Measurements from ENCODE around the gene ATIC. TPM values are rescaled to one million over a fixed set of nuclear protein-coding genes. Genes with fewer than 3 reads are reported as not detected.

The ATIC gene
- total RNA-seq, 2 experiments from 2014 or later, result 143 to 179 TPM

DNA sequence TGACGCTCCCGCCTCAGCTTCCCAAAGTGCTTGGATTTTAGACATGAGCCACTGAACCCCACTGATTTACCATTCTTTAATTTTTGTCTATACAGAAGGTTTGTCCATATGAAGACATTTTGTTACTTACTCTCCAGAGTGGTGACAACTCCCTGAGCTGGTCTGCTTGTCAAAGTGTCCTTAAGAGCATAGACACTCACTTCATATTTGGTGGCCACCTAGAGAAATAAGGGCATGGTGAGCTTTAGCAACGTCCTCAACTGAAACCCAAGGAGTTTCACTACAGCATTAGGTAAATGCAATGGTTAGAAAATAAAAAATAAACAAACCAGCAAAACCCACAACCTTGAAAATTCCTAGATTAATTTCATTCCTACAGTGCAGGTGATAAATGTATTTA lies 66.2 kb downstream of the ATIC start:
- ChIA-PET CTCF (no interaction called here), POLR2A (no interaction called here)
- Mint-ChIP-seq H3K4me1 (no peaks in the 10 kb centered on the region), H3K27ac (no peak overlapping the region), H3K4me3 (no peak overlapping the region), H3K36me3 (ENCODE audit: low read depth) (peaks cover 16% of the 10 kb centered on the region), H3K9me3 (peaks cover 4% of the 10 kb centered on the region), H3K27me3 (no peaks in the 10 kb centered on the region)
- DNase-seq, result no peak

DNA sequence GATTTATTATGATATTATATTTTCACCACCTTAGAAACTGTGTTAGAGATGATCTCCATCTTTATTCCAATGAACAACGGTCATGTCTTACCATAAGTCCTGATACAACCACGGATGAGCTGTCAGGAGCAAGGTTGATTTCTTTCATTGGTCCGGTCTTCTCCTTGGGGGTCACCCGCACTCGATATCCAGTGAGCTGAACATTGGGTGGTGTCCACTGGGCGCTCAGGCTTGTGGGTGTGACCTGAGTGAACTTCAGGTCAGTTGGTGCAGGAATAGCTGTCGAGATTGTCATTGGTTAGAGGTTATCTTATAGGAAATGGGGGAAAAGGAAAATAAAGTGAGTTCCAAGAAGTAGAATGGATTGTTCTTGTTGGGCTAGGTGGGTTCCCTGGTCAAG lies 67.2 kb downstream of the ATIC start:
- peaks cover 10% of the 10 kb centered on the region for H3K36me3 Mint-ChIP-seq (ENCODE audit: low read depth)
- DNase-seq, result no peak
- ChIA-PET CTCF (no interaction called here), POLR2A (no interaction called here)
- H3K27ac Mint-ChIP-seq, result no peak overlapping the region
- no peaks in the 10 kb centered on the region for H3K4me1 Mint-ChIP-seq
- H3K4me3 Mint-ChIP-seq, result no peak overlapping the region
- H3K27me3 Mint-ChIP-seq, result no peaks in the 10 kb centered on the region
- peaks cover 3% of the 10 kb centered on the region for H3K9me3 Mint-ChIP-seq

- DNase-seq, result no peak
- Mint-ChIP-seq H3K36me3 (ENCODE audit: low read depth) (peaks cover 1% of the 10 kb centered on the region), H3K9me3 (no peaks in the 10 kb centered on the region), H3K27ac (no peak overlapping the region), H3K4me3 (no peak overlapping the region), H3K27me3 (no peaks in the 10 kb centered on the region), H3K4me1 (no peaks in the 10 kb centered on the region)
- ChIA-PET CTCF (no interaction called here), POLR2A (no interaction called here)
Observed at GRCh38 chr2:215379948-215380347, 68.1 kb downstream of the ATIC start.

DNA sequence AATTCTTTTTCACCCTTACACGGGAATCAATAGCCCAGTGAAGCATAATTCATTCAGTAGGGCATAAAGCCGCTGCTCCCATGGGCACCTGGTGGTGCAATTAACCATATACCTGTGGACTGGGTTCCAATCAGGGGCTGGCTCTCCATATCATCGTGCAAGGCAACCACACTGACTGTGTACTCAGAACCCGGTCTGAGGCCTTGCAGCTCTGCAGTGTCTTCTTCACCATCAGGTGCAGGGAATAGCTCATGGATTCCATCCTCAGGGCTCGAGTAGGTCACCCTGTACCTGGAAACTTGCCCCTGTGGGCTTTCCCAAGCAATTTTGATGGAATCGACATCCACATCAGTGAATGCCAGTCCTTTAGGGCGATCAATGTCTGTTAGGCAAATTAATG lies 68.8 kb downstream of the ATIC start:
- no peak overlapping the region for H3K4me3 Mint-ChIP-seq
- ChIA-PET POLR2A (no interaction called here), CTCF (interaction anchor here (0.5 kb wide), 2 partner anchors 40 to 1962 kb away, joined by 3 read pairs; no protein-coding TSS in a partner anchor)
- H3K27me3 Mint-ChIP-seq, result no peaks in the 10 kb centered on the region
- no peaks in the 10 kb centered on the region for H3K36me3 Mint-ChIP-seq (ENCODE audit: low read depth)
- H3K27ac Mint-ChIP-seq, result no peak overlapping the region
- DNase-seq, result no peak
- no peaks in the 10 kb centered on the region for H3K9me3 Mint-ChIP-seq
- no peaks in the 10 kb centered on the region for H3K4me1 Mint-ChIP-seq

- no peak overlapping the region for H3K27ac Mint-ChIP-seq
- no peaks in the 10 kb centered on the region for H3K36me3 Mint-ChIP-seq (ENCODE audit: low read depth)
- H3K27me3 Mint-ChIP-seq, result no peaks in the 10 kb centered on the region
- H3K9me3 Mint-ChIP-seq, result no peaks in the 10 kb centered on the region
- POLR2A ChIA-PET, result no interaction called here
- no peaks in the 10 kb centered on the region for H3K4me1 Mint-ChIP-seq
- no peak for DNase-seq
- CTCF ChIA-PET, result no interaction called here
- H3K4me3 Mint-ChIP-seq, result no peak overlapping the region
Observed at GRCh38 chr2:215382011-215382410, 70.2 kb downstream of the ATIC start.

- DNase-seq, result no peak
- H3K27ac Mint-ChIP-seq, result no peak overlapping the region
- ChIA-PET CTCF (no interaction called here), POLR2A (no interaction called here)
- H3K4me1 Mint-ChIP-seq, result no peaks in the 10 kb centered on the region
- H3K9me3 Mint-ChIP-seq, result no peaks in the 10 kb centered on the region
- no peaks in the 10 kb centered on the region for H3K36me3 Mint-ChIP-seq (ENCODE audit: low read depth)
- no peaks in the 10 kb centered on the region for H3K27me3 Mint-ChIP-seq
- H3K4me3 Mint-ChIP-seq, result no peak overlapping the region
Observed at GRCh38 chr2:215382480-215382879, 70.6 kb downstream of the ATIC start.

GRCh38 chr2:215383652-215384279 lies 71.9 kb downstream of the ATIC start:
- Mint-ChIP-seq H3K4me1 (no peaks in the 10 kb centered on the region), H3K27me3 (no peaks in the 10 kb centered on the region), H3K9me3 (no peaks in the 10 kb centered on the region), H3K4me3 (no peak overlapping the region), H3K27ac (no peak overlapping the region), H3K36me3 (ENCODE audit: low read depth) (no peaks in the 10 kb centered on the region)
- ChIA-PET CTCF (no interaction called here), POLR2A (no interaction called here)
- no peak for DNase-seq

DNA sequence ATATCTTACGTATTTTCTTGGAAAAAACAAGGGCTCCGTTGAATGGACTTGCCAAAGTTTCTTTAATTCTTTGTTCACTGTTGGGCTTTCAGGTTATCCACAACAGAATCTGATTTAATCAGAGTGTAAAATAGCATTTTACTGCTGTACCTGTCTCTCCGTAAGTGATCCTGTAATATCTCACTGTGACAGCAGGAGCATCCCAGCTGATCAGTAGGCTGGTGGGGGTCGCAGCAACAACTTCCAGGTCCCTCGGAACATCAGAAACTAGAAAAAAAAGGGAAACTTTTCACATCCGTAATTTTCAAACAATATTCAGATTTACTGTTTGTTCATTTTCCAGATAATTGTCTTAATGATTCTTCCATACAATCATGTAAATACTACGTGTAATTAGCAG lies 72.9 kb downstream of the ATIC start:
- Mint-ChIP-seq H3K4me3 (no peak overlapping the region), H3K9me3 (no peaks in the 10 kb centered on the region), H3K27me3 (no peaks in the 10 kb centered on the region), H3K36me3 (ENCODE audit: low read depth) (no peaks in the 10 kb centered on the region), H3K27ac (no peak overlapping the region), H3K4me1 (no peaks in the 10 kb centered on the region)
- CTCF ChIA-PET, result no interaction called here
- POLR2A ChIA-PET, result no interaction called here
- no peak for DNase-seq

DNA sequence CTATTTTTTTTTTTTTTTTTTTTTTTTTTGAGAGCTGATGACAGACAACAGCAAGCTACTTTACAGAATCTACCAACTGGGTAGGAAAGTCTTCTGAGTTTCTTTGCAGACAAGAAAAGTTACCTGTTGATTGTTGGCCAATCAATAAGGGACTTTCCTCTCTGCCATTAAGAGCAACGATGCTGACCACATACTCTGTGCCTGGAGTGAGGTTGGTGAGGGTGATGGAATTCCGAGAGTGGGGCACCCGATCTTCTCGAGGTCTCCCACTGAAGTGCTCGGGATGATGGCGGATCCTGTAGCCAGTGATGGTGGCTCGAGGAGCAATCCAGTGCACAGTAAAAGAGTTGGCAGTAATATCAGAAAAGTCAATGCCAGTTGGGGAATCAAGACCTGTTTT lies 74.7 kb downstream of the ATIC start:
- POLR2A ChIA-PET, result no interaction called here
- CTCF ChIA-PET, result no interaction called here
- Mint-ChIP-seq H3K27me3 (no peaks in the 10 kb centered on the region), H3K4me3 (no peak overlapping the region), H3K27ac (no peak overlapping the region), H3K36me3 (ENCODE audit: low read depth) (no peaks in the 10 kb centered on the region), H3K4me1 (no peaks in the 10 kb centered on the region), H3K9me3 (no peaks in the 10 kb centered on the region)
- DNase-seq, result no peak

- Mint-ChIP-seq H3K36me3 (ENCODE audit: low read depth) (no peaks in the 10 kb centered on the region), H3K4me3 (no peak overlapping the region), H3K9me3 (no peaks in the 10 kb centered on the region), H3K4me1 (no peaks in the 10 kb centered on the region), H3K27me3 (no peaks in the 10 kb centered on the region), H3K27ac (no peak overlapping the region)
- ChIA-PET POLR2A (no interaction called here), CTCF (no interaction called here)
- DNase-seq, result no peak
Observed at GRCh38 chr2:215388002-215388728, 76.3 kb downstream of the ATIC start.

- no peaks in the 10 kb centered on the region for H3K9me3 Mint-ChIP-seq
- no peak overlapping the region for H3K27ac Mint-ChIP-seq
- H3K4me1 Mint-ChIP-seq, result no peaks in the 10 kb centered on the region
- peaks cover 2% of the 10 kb centered on the region for H3K27me3 Mint-ChIP-seq
- H3K36me3 Mint-ChIP-seq (ENCODE audit: low read depth), result no peaks in the 10 kb centered on the region
- ChIA-PET CTCF (no interaction called here), POLR2A (no interaction called here)
- no peak overlapping the region for H3K4me3 Mint-ChIP-seq
- no peak for DNase-seq
Observed at GRCh38 chr2:215390550-215390913, 78.7 kb downstream of the ATIC start.

DNA sequence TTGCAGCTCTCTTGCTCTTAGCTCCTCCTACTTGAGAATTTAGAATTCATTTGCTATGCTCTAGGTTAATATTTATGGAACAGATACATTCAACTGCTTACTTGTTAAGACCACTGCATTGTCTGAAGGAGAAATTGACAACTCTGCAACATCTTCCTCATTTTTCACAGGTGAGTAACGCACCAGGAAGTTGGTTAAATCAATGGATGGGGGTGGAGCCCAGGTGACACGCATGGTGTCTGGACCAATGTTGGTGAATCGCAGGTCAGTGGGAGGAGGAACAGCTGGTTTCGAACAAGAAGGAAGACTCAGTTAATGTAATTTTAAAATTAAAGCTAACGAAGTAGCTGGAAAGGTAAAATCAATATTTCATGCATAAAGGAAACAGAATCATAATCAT lies 79.7 kb downstream of the ATIC start:
- ChIA-PET CTCF (interaction anchor here (0.6 kb wide), 1 partner anchor 1291 kb away, joined by 4 read pairs; no protein-coding TSS in a partner anchor), POLR2A (no interaction called here)
- Mint-ChIP-seq H3K27ac (no peak overlapping the region), H3K9me3 (no peaks in the 10 kb centered on the region), H3K36me3 (ENCODE audit: low read depth) (no peaks in the 10 kb centered on the region), H3K27me3 (peaks cover 3% of the 10 kb centered on the region), H3K4me3 (no peak overlapping the region), H3K4me1 (no peaks in the 10 kb centered on the region)
- DNase-seq, result no peak

GRCh38 chr2:215392164-215392563 lies 80.3 kb downstream of the ATIC start:
- H3K9me3 Mint-ChIP-seq, result no peaks in the 10 kb centered on the region
- H3K4me3 Mint-ChIP-seq, result no peak overlapping the region
- H3K36me3 Mint-ChIP-seq (ENCODE audit: low read depth), result no peaks in the 10 kb centered on the region
- no peaks in the 10 kb centered on the region for H3K4me1 Mint-ChIP-seq
- DNase-seq, result no peak
- CTCF ChIA-PET, result no interaction called here
- H3K27me3 Mint-ChIP-seq, result peaks cover 3% of the 10 kb centered on the region
- POLR2A ChIA-PET, result no interaction called here
- no peak overlapping the region for H3K27ac Mint-ChIP-seq

GRCh38 chr2:215392687-215393270 lies 80.9 kb downstream of the ATIC start:
- ChIA-PET CTCF (no interaction called here), POLR2A (no interaction called here)
- Mint-ChIP-seq H3K4me3 (no peak overlapping the region), H3K36me3 (ENCODE audit: low read depth) (no peaks in the 10 kb centered on the region), H3K27ac (no peak overlapping the region), H3K4me1 (no peaks in the 10 kb centered on the region), H3K9me3 (no peaks in the 10 kb centered on the region), H3K27me3 (peaks cover 8% of the 10 kb centered on the region)
- no peak for DNase-seq
